Measurements from ENCODE around the gene TNS3. TPM values are rescaled to one million over a fixed set of nuclear protein-coding genes. Genes with fewer than 3 reads are reported as not detected.

The TNS3 gene
- polyA plus RNA-seq, 3 donors, result 5.2 to 30.3 (median 7.9) TPM

- no peaks in the 10 kb centered on the region for H3K9me3 ChIP-seq (replicated peaks in 1 of 2; ENCODE audit: control insufficient read depth in 1 of 2, insufficient read depth in 1 of 2, low read length in 2 of 2)
- H3K27ac ChIP-seq (ENCODE audit: low read depth in 1 of 2, low read length in 2 of 2), result no peak overlapping the region
- no peaks in the 10 kb centered on the region for H3K27me3 ChIP-seq (ENCODE audit: control insufficient read depth in 2 of 2, insufficient read depth in 2 of 2, low read length in 2 of 2)
- Mint-ChIP-seq H3K4me1 (no peaks in the 10 kb centered on the region), H3K27me3 (ENCODE audit: low read depth in 3 of 3) (no peaks in the 10 kb centered on the region), H3K9me3 (no peaks in the 10 kb centered on the region), H3K4me3 (no peak overlapping the region), H3K27ac (no peak overlapping the region), H3K36me3 (peaks cover 59 to 76% of the 10 kb centered on the region in 2 donors)
- no peak overlapping the region for H3K4me2 ChIP-seq (replicated peaks; ENCODE audit: extremely low read depth, low read length, poor library complexity, severe bottlenecking)
- intact Hi-C loops (cut with micrococcal nuclease), result no loop called here
- TF ChIP-seq CTCF (IDR thresholded peaks at IDR 0.05), result no peak
- 100% methylated on average over 5 of the region's 7 CpGs for WGBS (ENCODE audit: insufficient coverage)
- no peak for DNase-seq
- H2AFZ ChIP-seq (ENCODE audit: insufficient read depth, low read depth, low read length, poor library complexity, severe bottlenecking), result no peak overlapping the region
- no peaks in the 10 kb centered on the region for H3K79me2 ChIP-seq (ENCODE audit: insufficient read depth, low read length)
- peaks cover 30 to 92% of the 10 kb centered on the region in 2 donors for H3K36me3 ChIP-seq (replicated peaks in 1 of 2; ENCODE audit: control insufficient read depth in 1 of 2, insufficient read depth in 2 of 2, low read length in 2 of 2)
- H3K9ac ChIP-seq (ENCODE audit: insufficient read depth, low read length, poor library complexity, severe bottlenecking), result no peak overlapping the region
- no peaks in the 10 kb centered on the region for H3K4me1 ChIP-seq (ENCODE audit: control insufficient read depth in 1 of 2, insufficient read depth in 2 of 2, low read length in 2 of 2)
- no peak overlapping the region for H3K4me3 ChIP-seq (replicated peaks in 1 of 3; ENCODE audit: low read depth in 2 of 3, low read length in 3 of 3)
- H4K20me1 ChIP-seq (ENCODE audit: insufficient read depth, low read length), result peaks cover 25% of the 10 kb centered on the region
Measured at GRCh38 chr7:47327346-47327697, 254.6 kb downstream of the TNS3 start.

- Mint-ChIP-seq H3K36me3 (peaks cover 57 to 74% of the 10 kb centered on the region in 2 donors), H3K4me1 (no peaks in the 10 kb centered on the region), H3K27ac (no peak overlapping the region), H3K4me3 (no peak overlapping the region), H3K9me3 (no peaks in the 10 kb centered on the region), H3K27me3 (ENCODE audit: low read depth in 3 of 3) (no peaks in the 10 kb centered on the region)
- 95% methylated on average over 6 of the region's 8 CpGs for WGBS (ENCODE audit: insufficient coverage)
- no peaks in the 10 kb centered on the region for H3K4me1 ChIP-seq (ENCODE audit: control insufficient read depth in 1 of 2, insufficient read depth in 2 of 2, low read length in 2 of 2)
- TF ChIP-seq CTCF (IDR thresholded peaks at IDR 0.05), result no peak
- peaks cover 24% of the 10 kb centered on the region for H4K20me1 ChIP-seq (ENCODE audit: insufficient read depth, low read length)
- H3K4me3 ChIP-seq (replicated peaks in 1 of 3; ENCODE audit: low read depth in 2 of 3, low read length in 3 of 3), result no peak overlapping the region
- no peak overlapping the region for H2AFZ ChIP-seq (ENCODE audit: insufficient read depth, low read depth, low read length, poor library complexity, severe bottlenecking)
- DNase-seq, result no peak
- H3K79me2 ChIP-seq (ENCODE audit: insufficient read depth, low read length), result no peaks in the 10 kb centered on the region
- no peaks in the 10 kb centered on the region for H3K27me3 ChIP-seq (ENCODE audit: control insufficient read depth in 2 of 2, insufficient read depth in 2 of 2, low read length in 2 of 2)
- H3K9ac ChIP-seq (ENCODE audit: insufficient read depth, low read length, poor library complexity, severe bottlenecking), result no peak overlapping the region
- no peak overlapping the region for H3K4me2 ChIP-seq (replicated peaks; ENCODE audit: extremely low read depth, low read length, poor library complexity, severe bottlenecking)
- no peaks in the 10 kb centered on the region for H3K9me3 ChIP-seq (replicated peaks in 1 of 2; ENCODE audit: control insufficient read depth in 1 of 2, insufficient read depth in 1 of 2, low read length in 2 of 2)
- intact Hi-C loops (cut with micrococcal nuclease), result no loop called here
- H3K36me3 ChIP-seq (replicated peaks in 1 of 2; ENCODE audit: control insufficient read depth in 1 of 2, insufficient read depth in 2 of 2, low read length in 2 of 2), result peaks cover 29 to 89% of the 10 kb centered on the region in 2 donors
- no peak overlapping the region for H3K27ac ChIP-seq (ENCODE audit: low read depth in 1 of 2, low read length in 2 of 2)
Measured at GRCh38 chr7:47326808-47327207, 255.1 kb downstream of the TNS3 start.

Measured in CD14-positive monocyte (primary cell).